Measurements from ENCODE around the gene RCAN3. TPM values are rescaled to one million over a fixed set of nuclear protein-coding genes. Genes with fewer than 3 reads are reported as not detected.

RCAN3 gene
- total RNA-seq, 1 donor from 2014 or later, result 20.2 TPM

GRCh38 chr1:24578846-24579245, 76.2 kb downstream of the RCAN3 start:
- DNase-seq (ENCODE audit: low read depth), result no peak

DNA sequence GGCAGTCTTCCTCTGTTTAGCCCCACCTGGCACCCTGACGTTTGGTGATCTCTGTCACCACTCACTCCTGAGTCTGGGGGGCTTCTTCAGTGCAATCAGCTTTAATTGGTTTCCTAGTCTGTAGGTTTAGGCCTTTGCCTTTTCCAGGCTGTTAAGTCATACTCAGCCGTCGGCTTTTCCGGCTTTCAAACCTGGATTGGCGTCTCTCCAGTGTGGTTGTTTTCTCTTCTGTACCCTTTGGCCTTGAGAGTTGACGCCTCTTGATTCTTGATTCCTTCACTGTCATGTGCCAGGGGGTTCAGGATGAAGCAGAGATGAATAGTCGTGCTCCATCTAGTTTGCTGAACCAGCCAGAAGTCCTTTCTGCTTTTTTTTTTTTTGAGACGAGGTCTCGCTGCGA, 78.1 kb downstream of the RCAN3 start:
- no peak for DNase-seq (ENCODE audit: low read depth)

- DNase-seq (ENCODE audit: low read depth), result no peak
These were observed 81.6 kb downstream of the RCAN3 start for GRCh38 chr1:24584171-24584647.

GRCh38 chr1:24586119-24586518, 83.5 kb downstream of the RCAN3 start:
- DNase-seq (ENCODE audit: low read depth), result no peak

DNA sequence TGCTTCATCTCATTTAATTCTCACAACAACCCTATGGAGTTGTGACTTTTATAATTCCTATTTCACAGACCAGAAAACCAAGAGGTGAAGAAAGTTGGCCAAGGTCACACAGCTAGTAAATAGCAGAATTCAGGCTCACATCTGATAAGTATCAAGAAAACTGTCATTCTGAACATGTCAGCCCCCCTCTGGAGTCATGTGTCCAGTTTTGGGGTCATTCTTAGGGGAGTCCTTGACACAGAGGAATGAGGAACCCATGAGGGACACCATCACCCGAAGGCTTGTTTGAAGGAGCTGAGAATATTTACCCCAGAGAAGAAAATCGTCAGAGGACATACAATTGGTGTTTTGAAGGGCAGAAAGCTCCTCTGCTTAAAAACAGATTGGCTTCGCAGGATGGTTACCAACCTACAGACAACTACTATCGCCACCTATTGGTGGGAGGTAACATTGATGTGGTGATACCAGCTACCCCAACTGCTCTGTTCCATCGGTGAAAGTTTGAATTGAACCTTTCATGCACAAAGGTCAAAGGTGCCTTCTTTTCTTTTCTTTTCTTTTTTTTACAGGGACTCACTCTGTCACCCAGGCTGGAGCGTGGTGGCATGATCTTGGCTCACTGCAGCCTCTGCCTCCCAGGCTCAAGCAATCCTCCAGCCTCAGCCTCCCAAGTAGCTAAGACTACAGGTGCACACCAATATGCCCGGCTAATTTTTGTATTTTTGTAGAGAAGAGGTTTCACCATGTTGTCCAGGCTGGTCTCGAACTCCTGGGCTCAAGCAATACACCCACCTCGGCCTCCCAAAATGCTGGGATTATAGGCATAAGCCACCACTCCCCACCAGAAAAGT, 84.6 kb downstream of the RCAN3 start:
- DNase-seq (ENCODE audit: low read depth), result peak; percentile 71

DNA sequence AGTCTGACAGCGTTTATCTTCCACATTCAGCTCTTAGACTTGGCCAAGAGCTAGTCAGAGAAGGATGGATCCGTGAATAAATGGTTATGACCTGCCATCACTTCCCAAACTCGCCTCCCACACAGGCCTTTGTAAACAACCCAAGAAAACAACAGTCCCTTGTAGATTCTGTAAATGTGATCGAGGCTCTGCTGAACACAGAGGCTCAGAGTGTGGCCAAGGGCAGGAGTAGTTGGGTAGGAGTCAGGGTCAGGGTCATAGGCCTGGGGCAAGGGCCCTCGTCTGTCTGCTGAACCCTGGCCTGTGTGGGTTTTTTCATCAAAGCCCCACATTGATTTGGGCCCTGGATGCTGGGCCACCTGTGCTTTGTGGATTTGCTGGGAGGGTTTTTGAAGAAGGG, 85.9 kb downstream of the RCAN3 start:
- no peak for DNase-seq (ENCODE audit: low read depth)

DNA sequence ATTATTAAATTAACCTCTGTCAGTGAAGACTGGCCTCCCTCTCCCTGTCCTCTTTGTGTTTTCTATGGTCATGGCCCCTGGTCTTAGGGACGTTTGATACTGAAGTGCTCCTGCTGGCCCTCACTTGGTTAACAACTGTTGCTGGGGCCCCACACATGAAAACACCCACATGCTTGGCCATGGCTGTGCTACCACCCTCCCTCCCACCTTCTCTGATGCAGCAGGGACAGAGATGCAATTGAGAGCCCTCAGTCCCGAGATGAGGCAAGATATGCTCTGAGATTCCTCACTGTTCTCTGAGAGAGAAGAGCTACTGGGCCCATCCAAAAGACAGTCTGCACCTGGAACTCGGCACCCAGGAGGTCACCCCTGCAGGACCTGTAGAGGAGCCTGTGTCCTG, 86.6 kb downstream of the RCAN3 start:
- no peak for DNase-seq (ENCODE audit: low read depth)

Other genes with a start within 250 kb of the RCAN3 start
- 2.5 and 11.1 TPM in 2 replicates for gene GRHL3, start 183.5 kb upstream of the RCAN3 start, total RNA-seq
- gene STPG1, start 89.1 kb upstream of the RCAN3 start, total RNA-seq, result 3.6 and 9.9 TPM in 2 replicates
- 60.4 and 95.8 TPM in 2 replicates for gene NIPAL3, start 87.0 kb upstream of the RCAN3 start, total RNA-seq
- 3.4 and 8.3 TPM in 2 replicates for gene NCMAP, start 53.3 kb downstream of the RCAN3 start, total RNA-seq
- 23.4 and 45.6 TPM in 2 replicates for gene SRRM1, start 140.5 kb downstream of the RCAN3 start, total RNA-seq
- 309 and 384 TPM in 2 replicates for gene CLIC4, start 242.6 kb downstream of the RCAN3 start, total RNA-seq

All from renal cortical epithelial cell (primary cell).